Tibial artery (tissue), 4 donors: ENCODE data around the gene UGT1A10.

Source experiments
- DNase-seq, 2 donors: peaks; one replicate each; pipeline ENCODE4 v3.0.0-alpha.2; 2019
- H3K27ac ChIP-seq, 2 donors: fragments of 200-600 bp; sonication (generic) in 1 of 2; 1 replicate in 1 of 2; 2 replicates in 1 of 2; pipeline ENCODE4 v1.5.1; 2018 to 2019; ENCODE audit warnings: mild to moderate bottlenecking in 1 of 2
- H3K27me3 ChIP-seq, 2 donors: fragments of 200-600 bp; sonication (generic) in 1 of 2; one replicate each; pipeline versions ENCODE4 v1.5.1 to v1.6.0; 2016 to 2019
- H3K36me3 ChIP-seq, 3 donors: fragments of 200-600 bp; sonication (generic) in 2 of 3; one replicate each; pipeline ENCODE4 v1.5.1; 2016 to 2019; ENCODE audit warnings: mild to moderate bottlenecking in 2 of 3
- H3K4me1 ChIP-seq, 4 donors: fragments of 200-600 bp; sonication (generic) in 2 of 4; 1 replicate in 3 of 4; 2 replicates in 1 of 4; pipeline ENCODE4 v1.5.1; 2016 to 2019
- H3K4me3 ChIP-seq, 2 donors: fragments of 200-600 bp; sonication (generic) in 1 of 2; 1 replicate in 1 of 2; 2 replicates in 1 of 2; pipeline ENCODE4 v1.5.1; 2018 to 2019; ENCODE audit warnings: mild to moderate bottlenecking in 2 of 2
- H3K9me3 ChIP-seq, 3 donors: fragments of 200-600 bp; sonication (generic) in 1 of 3; one replicate each; pipeline ENCODE4 v1.5.1; 2016 to 2019
- CTCF ChIP-seq, 2 experiments: fragments of 200-600 bp in 1 of 2; fragments of 450-650 bp in 1 of 2; IDR thresholded peaks; one replicate each; pipeline ENCODE4 v1.5.1; 2017 to 2019; ENCODE audit warnings: antibody characterized with exemption in 2 of 2, mild to moderate bottlenecking in 1 of 2, moderate library complexity in 1 of 2
- intact Hi-C: fragments of 100-400 bp; cut with DNase I; formaldehyde crosslinking; loops from one replicate; pipeline ENCODE4 v1.15.0; 2023; ENCODE audit warnings: low total_unique reads

The UGT1A10 gene

GRCh38 chr2:233707940-233708644 lies 71.8 kb downstream of the UGT1A10 start:
- Histone ChIP-seq H3K27me3 (peaks cover 0 to 6% of the 10 kb centered on the region in 2 donors), H3K4me1 (no peaks in the 10 kb centered on the region), H3K27ac (no peak overlapping the region), H3K9me3 (no peaks in the 10 kb centered on the region), H3K4me3 (no peak overlapping the region), H3K36me3 (no peaks in the 10 kb centered on the region)
- TF ChIP-seq CTCF (IDR thresholded peaks at IDR 0.05) = no peak
- intact Hi-C loops = loop anchor here (10.0 kb wide), 1 partner anchor 263 kb away; no protein-coding TSS in a partner anchor
- no peak for DNase-seq

GRCh38 chr2:233708942-233709341 lies 72.7 kb downstream of the UGT1A10 start:
- no peaks in the 10 kb centered on the region for H3K9me3 ChIP-seq
- no peak overlapping the region for H3K4me3 ChIP-seq
- no peaks in the 10 kb centered on the region for H3K36me3 ChIP-seq
- no peak for TF ChIP-seq CTCF (IDR thresholded peaks at IDR 0.05)
- intact Hi-C loops = loop anchor here (10.0 kb wide), 1 partner anchor 264 kb away; no protein-coding TSS in a partner anchor
- no peaks in the 10 kb centered on the region for H3K4me1 ChIP-seq
- no peak for DNase-seq
- H3K27ac ChIP-seq = no peak overlapping the region
- peaks cover 0 to 6% of the 10 kb centered on the region in 2 donors for H3K27me3 ChIP-seq

GRCh38 chr2:233711312-233712008 lies 75.2 kb downstream of the UGT1A10 start:
- H3K9me3 ChIP-seq = no peaks in the 10 kb centered on the region
- H3K36me3 ChIP-seq = no peaks in the 10 kb centered on the region
- no peak overlapping the region for H3K27ac ChIP-seq
- peaks cover 0 to 6% of the 10 kb centered on the region in 2 donors for H3K27me3 ChIP-seq
- H3K4me1 ChIP-seq = no peaks in the 10 kb centered on the region
- peak; percentile 70 to 75 for DNase-seq
- intact Hi-C loops = no loop called here
- peak; percentile 62 to 68 for TF ChIP-seq CTCF (IDR thresholded peaks at IDR 0.05)
- H3K4me3 ChIP-seq = no peak overlapping the region

- intact Hi-C loops = no loop called here
- no peak within 1 kb of the TSS for H3K4me3 ChIP-seq
- no peaks in the 10 kb centered on the region for H3K4me1 ChIP-seq
- no peaks in the 10 kb centered on the region for H3K36me3 ChIP-seq
- no peak within 1 kb of the TSS for H3K27ac ChIP-seq
- no peaks in the 10 kb centered on the region for H3K9me3 ChIP-seq
- TF ChIP-seq CTCF (IDR thresholded peaks at IDR 0.05) = no peak
- peaks cover 0 to 11% of the 10 kb centered on the region in 2 donors for H3K27me3 ChIP-seq
- no peak for DNase-seq
These were observed 76.5 kb downstream of the UGT1A10 start, which contains the start of gene UGT1A5 for GRCh38 chr2:233712611-233713261. TSS of gene UGT1A5 (plus strand) at chr2:233712907. CDS start at chr2:233712992, 85 bp downstream.

GRCh38 chr2:233713262-233713615 lies 77.0 kb downstream of the UGT1A10 start:
- no peak for DNase-seq
- TF ChIP-seq CTCF (IDR thresholded peaks at IDR 0.05) = no peak
- intact Hi-C loops = no loop called here

More at GRCh38 chr2:233713262-233713615, 77.0 kb downstream of the UGT1A10 start:
- no peaks in the 10 kb centered on the region for H3K4me1 ChIP-seq
- peaks cover 0 to 11% of the 10 kb centered on the region in 2 donors for H3K27me3 ChIP-seq
- H3K36me3 ChIP-seq = no peaks in the 10 kb centered on the region
- no peaks in the 10 kb centered on the region for H3K9me3 ChIP-seq
- H3K4me3 ChIP-seq = no peak overlapping the region
- H3K27ac ChIP-seq = no peak overlapping the region
